ENCODE measurements around the gene TEX9.

DNA sequence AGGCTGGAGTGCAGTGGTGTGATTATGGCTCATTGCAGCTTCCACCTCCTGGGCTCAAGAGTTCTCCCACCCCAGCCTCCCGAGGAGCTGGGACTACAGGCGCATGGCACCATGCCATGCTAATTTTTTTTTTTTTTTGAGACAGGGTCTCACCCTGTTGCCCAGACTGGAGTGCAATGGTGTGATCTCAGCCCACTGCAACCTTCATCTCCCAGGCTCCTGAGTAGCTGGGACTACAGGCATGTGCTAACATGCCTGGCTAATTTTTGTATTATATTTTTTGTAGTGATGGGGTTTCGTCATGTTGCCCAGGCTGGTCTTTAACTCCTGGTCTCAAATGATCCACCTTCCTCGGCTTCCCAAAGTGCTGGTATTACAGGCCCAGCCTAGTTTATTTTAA lies 4.0 kb downstream of the TEX9 start:
- TF ChIP-seq CTCF (IDR thresholded peaks at IDR 0.05): no peak
- TF ChIP-seq POLR2A (IDR thresholded peaks at IDR 0.05): no peak

All from esophagus squamous epithelium (tissue), 4 donors.